A549 (cell line): ENCODE data around the gene RNGTT. TPM values are rescaled to one million over a fixed set of nuclear protein-coding genes. Genes with fewer than 3 reads are reported as not detected.

Source experiments
- ATAC-seq, 2 experiments: fragments of 200-7000 bp in 1 of 2; fragments of >200 bp in 1 of 2; cut with Nextera tagmentation in 1 of 2; cut with Tn5 transposase in 1 of 2; 3 replicates each; pipeline versions ENCODE4 v1.8.0 to v1.9.1; 2018 to 2020; ENCODE audit warnings: mild to moderate bottlenecking in 1 of 2, moderate library complexity in 1 of 2
- CTCF ChIA-PET: fragments of 300-600 bp; sonication (Branson Sonifier 250); formaldehyde crosslinking; extraction: SDS; loops from one replicate; lab custom pipeline; 2021; ENCODE audit warnings: antibody characterized with exemption, inconsistent platforms; lab: Yijun Ruan, JAX
- POLR2A ChIA-PET: fragments of 350-600 bp; formaldehyde crosslinking; extraction: SDS; loops from one replicate; lab custom pipeline; 2021; ENCODE audit warnings: antibody characterized with exemption, inconsistent platforms; lab: Yijun Ruan, JAX
- DNase-seq, 2 experiments: peaks; one replicate each; pipeline versions ENCODE4 v3.0.0 to v3.0.0-alpha.2; 2011 to 2016; ENCODE audit warnings: low read depth in 1 of 2, low spot score in 1 of 2
- FAIRE-seq: peaks from 2 replicates; lab custom pipeline; 2011; peaks lifted over from hg19 to GRCh38; lab: Jason Lieb, UNC
- H3K27ac ChIP-seq, 2 experiments: fragments of >200 bp; sonication (Bioruptor Twin); formaldehyde crosslinking; 3 replicates each; pipeline ENCODE4 v1.5.1; 2016 to 2017
- H3K4me1 ChIP-seq: fragments of >200 bp; sonication (Bioruptor Twin); formaldehyde crosslinking; 3 replicates; pipeline ENCODE4 v1.6.1; 2016
- H3K4me2 ChIP-seq: fragments of >200 bp; sonication (Bioruptor Twin); formaldehyde crosslinking; 3 replicates; pipeline ENCODE4 v1.6.1; 2016
- H3K4me3 ChIP-seq: fragments of >200 bp; sonication (Bioruptor Twin); formaldehyde crosslinking; 3 replicates; pipeline ENCODE4 v1.5.1; 2016
- H3K9me3 ChIP-seq: fragments of >200 bp; sonication (Bioruptor Twin); formaldehyde crosslinking; 3 replicates; pipeline ENCODE4 v1.6.1; 2016
- BHLHE40 ChIP-seq: IDR thresholded peaks from 2 replicates; pipeline ENCODE4 v1.6.1; 2012; ENCODE audit warnings: low read depth, low read length, inconsistent platforms
- CBX8 ChIP-seq: fragments of 200-600 bp; sonication (generic); IDR thresholded peaks from 2 replicates; pipeline ENCODE4 v1.6.1; 2016
- CHD2 ChIP-seq: fragments of 150-350 bp; IDR thresholded peaks from 2 replicates; pipeline ENCODE4 v1.6.1; 2014; ENCODE audit warnings: low read length; ENCODE audit not compliant: partially characterized antibody
- CTCF ChIP-seq: fragments of >200 bp; sonication (Bioruptor Twin); formaldehyde crosslinking; IDR thresholded peaks from 3 replicates; pipeline ENCODE4 v1.5.1; 2016
- FOSB ChIP-seq: fragments of 250-450 bp; sonication (Bioruptor Pico); IDR thresholded peaks from 2 replicates; pipeline ENCODE4 v1.5.0; 2020; ENCODE audit warnings: mild to moderate bottlenecking, moderate library complexity
- FOSL2 ChIP-seq, 2 experiments: fragments of 450-650 bp in 1 of 2; fragments of >200 bp in 1 of 2; sonication (Bioruptor Twin) in 1 of 2; formaldehyde crosslinking; IDR thresholded peaks; 2 replicates each; pipeline versions ENCODE4 v1.5.0 to v1.6.1; 2016 to 2020; ENCODE audit warnings: mild to moderate bottlenecking in 1 of 2, moderate library complexity in 1 of 2
- HMGXB4 ChIP-seq: fragments of 250-450 bp; sonication (Bioruptor Pico); IDR thresholded peaks from 2 replicates; pipeline ENCODE4 v1.5.0; 2021; ENCODE audit warnings: mild to moderate bottlenecking, moderate library complexity, borderline replicate concordance
- JUNB ChIP-seq: fragments of >200 bp; sonication (Bioruptor Twin); formaldehyde crosslinking; IDR thresholded peaks from 2 replicates; pipeline ENCODE4 v1.6.1; 2016
- MAX ChIP-seq: IDR thresholded peaks from 2 replicates; pipeline ENCODE4 v1.6.1; 2012
- NPAS2 ChIP-seq: fragments of 250-450 bp; sonication (Bioruptor Pico); IDR thresholded peaks from 2 replicates; pipeline ENCODE4 v1.8.0; 2022; ENCODE audit warnings: mild to moderate bottlenecking, moderate library complexity, borderline replicate concordance
- PBX3 ChIP-seq: IDR thresholded peaks from 2 replicates; pipeline ENCODE4 v1.6.1; 2012
- RAD21 ChIP-seq, 2 experiments: fragments of >200 bp in 1 of 2; sonication (Bioruptor Twin) in 1 of 2; formaldehyde crosslinking in 1 of 2; IDR thresholded peaks in 1 of 2; conservative IDR thresholded peaks in 1 of 2; 2 replicates in 1 of 2; 3 replicates in 1 of 2; pipeline ENCODE4 v1.6.1; 2012 to 2018; ENCODE audit warnings: inconsistent platforms in 1 of 2
- USF2 ChIP-seq: fragments of 450-650 bp; IDR thresholded peaks from 2 replicates; pipeline ENCODE4 v1.6.1; 2014; ENCODE audit warnings: antibody characterized with exemption
- ZFP36 ChIP-seq: fragments of 450-650 bp; IDR thresholded peaks from 2 replicates; pipeline ENCODE4 v1.6.1; 2014; ENCODE audit warnings: borderline replicate concordance; ENCODE audit not compliant: partially characterized antibody
- ZSCAN20 ChIP-seq: fragments of 250-450 bp; sonication (Bioruptor Pico); IDR thresholded peaks from 2 replicates; pipeline ENCODE4 v1.8.0; 2022; ENCODE audit warnings: mild to moderate bottlenecking, moderate library complexity
- WGBS: methylation state at CpG from one replicate; pipeline ENCODE4 v1.1.6; 2017; ENCODE audit errors: missing lambda C conversion rate; 5-methylcytosine and 5-hydroxymethylcytosine counted together
- polyA plus RNA-seq, 4 experiments: library from polyadenylated mRNA; depleted of rRNA in 3 of 4; stranded (reverse); fragments of >200 nt; fragmentation: RNase III in 1 of 4; extraction: RNeasy Plus Mini Kit Qiagen cat#74134 plus additional on column Dnase treatment in 1 of 4; gene quantifications; 2 replicates in 3 of 4; 3 replicates in 1 of 4; pipeline ENCODE4 v1.2.3, GENCODE V29; 2011 to 2017

Gene RNGTT
- polyA plus RNA-seq, 2 of the 4 experiments (the other 2 are of a cell fraction), result 11.6 to 15.0 TPM

- Histone ChIP-seq H3K4me3 (no peak overlapping the region), H3K9me3 (no peaks in the 10 kb centered on the region; the same call in 2 of the 3 replicates), H3K4me2 (no peak overlapping the region), H3K4me1 (no peaks in the 10 kb centered on the region), H3K27ac (no peak overlapping the region)
- ChIA-PET POLR2A (no interaction called here), CTCF (no interaction called here)
- DNase-seq, result no peak
- no peak for FAIRE-seq
- no peak for TF ChIP-seq FOSL2 (IDR thresholded peaks at IDR 0.05)
- TF ChIP-seq FOSL2 (CRISPR knock-in tag; IDR thresholded peaks at IDR 0.05), result no peak
- no peak for TF ChIP-seq CHD2
- TF ChIP-seq HMGXB4 (CRISPR knock-in tag), result no peak
- no peak for TF ChIP-seq RAD21 (conservative IDR thresholded peaks at IDR 0.05 in 1 of 2, IDR thresholded peaks at IDR 0.05 in 1 of 2)
- no peak for TF ChIP-seq CBX8
- TF ChIP-seq NPAS2 (CRISPR knock-in tag), result no peak
- no peak for TF ChIP-seq MAX
- no peak for ATAC-seq
- WGBS, result 89% methylated on average over 2 of the region's 2 CpGs
Measured at GRCh38 chr6:88953550-88954386, 9.7 kb downstream of the RNGTT start.

- 100% methylated on average over 1 of the region's 1 CpG for WGBS
- DNase-seq (no peak), ATAC-seq (no peak), FAIRE-seq (no peak)
- TF ChIP-seq USF2, result no peak
- TF ChIP-seq ZSCAN20 (CRISPR knock-in tag), result no peak
- TF ChIP-seq ZFP36, result no peak
- TF ChIP-seq BHLHE40, result no peak
- TF ChIP-seq JUNB, result no peak
- no peak for TF ChIP-seq FOSB
- TF ChIP-seq PBX3, result no peak
- no peak for TF ChIP-seq CTCF
- no peak overlapping the region for H3K4me2 ChIP-seq
- no peaks in the 10 kb centered on the region for H3K4me1 ChIP-seq
- no peak overlapping the region for H3K27ac ChIP-seq
- ChIA-PET POLR2A (no interaction called here), CTCF (interaction anchor here (1.0 kb wide), 1 partner anchor 11 kb away, joined by 4 read pairs; the partner anchor contains the start of gene RNGTT)
- no peaks in the 10 kb centered on the region; the same call in 2 of the 3 replicates for H3K9me3 ChIP-seq
- H3K4me3 ChIP-seq, result no peak overlapping the region
Measured at GRCh38 chr6:88952065-88952704, 11.2 kb downstream of the RNGTT start.
